SK-N-SH treated with all-trans-retinoic acid at 6 μM for 48 hours (cell line): Measurements from ENCODE around the gene ARL6IP4.

ENCODE experiments used
- BACH2 ChIP-seq: fragments of 250-450 bp; sonication (Bioruptor Pico); IDR thresholded peaks from 2 replicates; pipeline ENCODE4 v1.9.0; 2021; ENCODE audit warnings: mild to moderate bottlenecking, borderline replicate concordance
- CREB5 ChIP-seq: fragments of 250-450 bp; sonication (Bioruptor Pico); IDR thresholded peaks from 2 replicates; pipeline ENCODE4 v1.5.1; 2020; ENCODE audit warnings: low read depth, mild to moderate bottlenecking, moderate library complexity
- ESRRG ChIP-seq: fragments of 250-450 bp; sonication (Bioruptor Pico); IDR thresholded peaks from 2 replicates; pipeline ENCODE4 v1.6.1; 2021; ENCODE audit warnings: mild to moderate bottlenecking
- ISL1 ChIP-seq: fragments of 250-450 bp; sonication (Bioruptor Pico); IDR thresholded peaks from 2 replicates; pipeline ENCODE4 v2.1.2; 2022; ENCODE audit warnings: mild to moderate bottlenecking, moderate library complexity
- OSR1 ChIP-seq: fragments of 250-450 bp; sonication (Bioruptor Pico); IDR thresholded peaks from 2 replicates; pipeline ENCODE4 v1.8.0; 2022; ENCODE audit warnings: moderate library complexity, mild to moderate bottlenecking, inconsistent platforms
- PATZ1 ChIP-seq: fragments of 250-450 bp; sonication (Bioruptor Pico); IDR thresholded peaks from 2 replicates; pipeline ENCODE4 v1.8.0; 2020; ENCODE audit warnings: mild to moderate bottlenecking, moderate library complexity, borderline replicate concordance
- PPARA ChIP-seq: fragments of 250-450 bp; sonication (Bioruptor Pico); IDR thresholded peaks from 2 replicates; pipeline ENCODE4 v1.5.0; 2020; ENCODE audit warnings: mild to moderate bottlenecking, borderline replicate concordance
- RARB ChIP-seq: fragments of 250-450 bp; sonication (Bioruptor Pico); IDR thresholded peaks from 2 replicates; pipeline ENCODE4 v1.8.0; 2021; ENCODE audit warnings: mild to moderate bottlenecking, moderate library complexity
- SNAI2 ChIP-seq: fragments of 250-450 bp; sonication (Bioruptor Pico); IDR thresholded peaks from 2 replicates; pipeline ENCODE4 v1.5.0; 2020; ENCODE audit warnings: mild to moderate bottlenecking, moderate library complexity
- ZFP3 ChIP-seq: fragments of 250-450 bp; sonication (Bioruptor Pico); IDR thresholded peaks from 2 replicates; pipeline ENCODE4 v1.5.0; 2020; ENCODE audit warnings: mild to moderate bottlenecking, moderate library complexity
- ZFP30 ChIP-seq: fragments of 450-650 bp; formaldehyde crosslinking; IDR thresholded peaks from 2 replicates; pipeline ENCODE4 v1.5.0; 2022; ENCODE audit warnings: mild to moderate bottlenecking, moderate library complexity
- ZNF565 ChIP-seq: fragments of 450-650 bp; formaldehyde crosslinking; conservative IDR thresholded peaks from 2 replicates; pipeline ENCODE4 v1.5.0; 2020; ENCODE audit warnings: low read depth, mild to moderate bottlenecking, moderate library complexity
- ZNF70 ChIP-seq: fragments of 450-650 bp; formaldehyde crosslinking; IDR thresholded peaks from 2 replicates; pipeline ENCODE4 v1.5.0; 2020; ENCODE audit warnings: mild to moderate bottlenecking, moderate library complexity
- ZNF8 ChIP-seq: fragments of 450-650 bp; formaldehyde crosslinking; IDR thresholded peaks from 2 replicates; pipeline ENCODE4 v1.5.0; 2020; ENCODE audit warnings: mild to moderate bottlenecking, moderate library complexity

- TF ChIP-seq ZNF565 (CRISPR knock-in tag) (no peak), ESRRG (CRISPR knock-in tag) (no peak), ZFP3 (CRISPR knock-in tag) (no peak), ISL1 (CRISPR knock-in tag) (no peak), RARB (no peak), ZNF8 (CRISPR knock-in tag) (no peak), SNAI2 (no peak), PATZ1 (CRISPR knock-in tag) (no peak), OSR1 (no peak), CREB5 (CRISPR knock-in tag) (no peak), ZNF70 (CRISPR knock-in tag) (no peak), BACH2 (CRISPR knock-in tag) (no peak), PPARA (CRISPR knock-in tag) (no peak), ZFP30 (CRISPR knock-in tag) (no peak)
These were observed 3.3 kb upstream of the ARL6IP4 start for GRCh38 chr12:122977153-122977552.
